ENCODE data around the gene KHDC4. TPM values are rescaled to one million over a fixed set of nuclear protein-coding genes. Genes with fewer than 3 reads are reported as not detected.

KHDC4 gene
- total RNA-seq, 1 experiment from 2014 or later: 68.8 TPM

- Histone ChIP-seq H4K20me1 (ENCODE audit: insufficient read depth) (peaks cover 46% of the 10 kb centered on the region), H3K9me3 (ENCODE audit: insufficient read depth, low read depth) (no peaks in the 10 kb centered on the region), H3K4me3 (no peak overlapping the region), H2AFZ (no peak overlapping the region), H3K36me3 (ENCODE audit: low read depth) (peaks cover 42% of the 10 kb centered on the region), H3K4me2 (no peak overlapping the region), H3K4me1 (replicated peaks; ENCODE audit: insufficient read depth) (peaks cover 26% of the 10 kb centered on the region), H3K9me2 (ENCODE audit: insufficient read depth) (no peaks in the 10 kb centered on the region), H3K27ac (no peak overlapping the region), H3F3A (ENCODE audit: insufficient read depth, low read depth) (peaks cover 85% of the 10 kb centered on the region), H3K79me2 (ENCODE audit: low read depth) (no peaks in the 10 kb centered on the region), H3K27me3 (ENCODE audit: insufficient read depth, low read depth) (no peaks in the 10 kb centered on the region)
- ChIA-PET POLR2A (ENCODE audit: unreplicated experiment) (interaction anchor here (0.7 kb wide), 1 partner anchor 13 kb away, joined by 5 read pairs; no protein-coding TSS in a partner anchor), CTCF (no interaction called here)
- intact Hi-C loops (cut with micrococcal nuclease; ENCODE audit: unreplicated experiment): no loop called here
- DNase-seq: no peak
- no peak for TF ChIP-seq CTCF (conservative IDR thresholded peaks at IDR 0.05)
- no peak for TF ChIP-seq EZH2 (IDR thresholded peaks at IDR 0.05; ENCODE audit: low read depth)
- BruUV-seq (replicated peaks): no TSS peak
These were observed 13.5 kb upstream of the KHDC4 start for GRCh38 chr1:155947741-155948140.

GRCh38 chr1:155947292-155947691, 13.1 kb upstream of the KHDC4 start:
- Histone ChIP-seq H3K9me3 (ENCODE audit: insufficient read depth, low read depth) (no peaks in the 10 kb centered on the region), H3K9me2 (ENCODE audit: insufficient read depth) (no peaks in the 10 kb centered on the region), H3K4me1 (replicated peaks; ENCODE audit: insufficient read depth) (peaks cover 30% of the 10 kb centered on the region), H4K20me1 (ENCODE audit: insufficient read depth) (peaks cover 44% of the 10 kb centered on the region), H2AFZ (no peak overlapping the region), H3F3A (ENCODE audit: insufficient read depth, low read depth) (peaks cover 85% of the 10 kb centered on the region), H3K4me3 (no peak overlapping the region), H3K79me2 (ENCODE audit: low read depth) (no peaks in the 10 kb centered on the region), H3K27me3 (ENCODE audit: insufficient read depth, low read depth) (no peaks in the 10 kb centered on the region), H3K4me2 (no peak overlapping the region), H3K36me3 (ENCODE audit: low read depth) (peaks cover 37% of the 10 kb centered on the region), H3K27ac (no peak overlapping the region)
- TF ChIP-seq EZH2 (IDR thresholded peaks at IDR 0.05; ENCODE audit: low read depth): no peak
- no peak for TF ChIP-seq CTCF (conservative IDR thresholded peaks at IDR 0.05)
- no peak for DNase-seq
- ChIA-PET CTCF (no interaction called here), POLR2A (ENCODE audit: unreplicated experiment) (interaction anchor here (0.7 kb wide), 1 partner anchor 13 kb away, joined by 5 read pairs; no protein-coding TSS in a partner anchor)
- BruUV-seq (replicated peaks): no TSS peak
- intact Hi-C loops (cut with micrococcal nuclease; ENCODE audit: unreplicated experiment): no loop called here

- Histone ChIP-seq H4K20me1 (ENCODE audit: insufficient read depth) (peaks cover 38% of the 10 kb centered on the region), H3K9me2 (ENCODE audit: insufficient read depth) (no peaks in the 10 kb centered on the region), H2AFZ (no peak overlapping the region), H3K27me3 (ENCODE audit: insufficient read depth, low read depth) (no peaks in the 10 kb centered on the region), H3K4me1 (replicated peaks; ENCODE audit: insufficient read depth) (peaks cover 36% of the 10 kb centered on the region), H3K36me3 (ENCODE audit: low read depth) (peaks cover 31% of the 10 kb centered on the region), H3K27ac (peak overlapping the region; percentile 18; the same call in 1 of the 2 replicates), H3F3A (ENCODE audit: insufficient read depth, low read depth) (peaks cover 80% of the 10 kb centered on the region), H3K9me3 (ENCODE audit: insufficient read depth, low read depth) (no peaks in the 10 kb centered on the region), H3K79me2 (ENCODE audit: low read depth) (no peaks in the 10 kb centered on the region), H3K4me3 (no peak overlapping the region), H3K4me2 (no peak overlapping the region)
- intact Hi-C loops (cut with micrococcal nuclease; ENCODE audit: unreplicated experiment): no loop called here
- ChIA-PET CTCF (no interaction called here), POLR2A (ENCODE audit: unreplicated experiment) (no interaction called here)
- DNase-seq: no peak
- no peak for TF ChIP-seq EZH2 (IDR thresholded peaks at IDR 0.05; ENCODE audit: low read depth)
- TF ChIP-seq CTCF (conservative IDR thresholded peaks at IDR 0.05): no peak
- TSS peak; percentile 1 for BruUV-seq (replicated peaks)
These were observed 12.5 kb upstream of the KHDC4 start for GRCh38 chr1:155946633-155947219.

All from PC-9 (cell line).